Testis (tissue), 3 donors: Measurements from ENCODE around the gene TGOLN2. TPM values are rescaled to one million over a fixed set of nuclear protein-coding genes. Genes with fewer than 3 reads are reported as not detected.

Experiments
- DNase-seq: peaks from one replicate; pipeline ENCODE4 v3.0.0-alpha.2; 2019
- H3K27ac ChIP-seq, 2 donors: fragments of 200-600 bp; sonication (generic); one replicate each; pipeline ENCODE4 v1.5.1; 2019
- H3K27me3 ChIP-seq: fragments of 200-600 bp; sonication (generic); one replicate; pipeline ENCODE4 v1.5.1; 2019
- H3K36me3 ChIP-seq: fragments of 200-600 bp; sonication (generic); one replicate; pipeline ENCODE4 v1.5.1; 2017; ENCODE audit warnings: low read depth; ENCODE audit errors: missing control alignments
- H3K4me1 ChIP-seq: fragments of 200-600 bp; sonication (generic); one replicate; pipeline ENCODE4 v1.5.1; 2019
- H3K4me3 ChIP-seq, 2 donors: fragments of 200-600 bp; sonication (generic); one replicate each; pipeline ENCODE4 v1.5.1; 2017 to 2019
- H3K9me3 ChIP-seq: fragments of 200-600 bp; sonication (generic); one replicate; pipeline ENCODE4 v1.5.1; 2017
- CTCF ChIP-seq, 3 experiments: fragments of 450-650 bp in 2 of 3; fragments of 200-600 bp in 1 of 3; sonication (generic) in 1 of 3; IDR thresholded peaks; one replicate each; pipeline ENCODE4 v1.5.1; 2016 to 2019; ENCODE audit warnings: antibody characterized with exemption in 3 of 3, mild to moderate bottlenecking in 2 of 3, moderate library complexity in 1 of 3
- POLR2A ChIP-seq: fragments of 450-650 bp; IDR thresholded peaks from one replicate; pipeline ENCODE4 v1.6.1; 2017; ENCODE audit warnings: antibody characterized with exemption, mild to moderate bottlenecking, moderate library complexity
- WGBS, 2 donors: methylation state at CpG; one replicate each; pipeline ENCODE4 v1.1.5; 2018; 5-methylcytosine and 5-hydroxymethylcytosine counted together
- intact Hi-C: fragments of 100-400 bp; cut with DNase I; formaldehyde crosslinking; loops from one replicate; pipeline ENCODE4 v1.15.1; 2023; ENCODE audit warnings: low total_unique reads
- polyA plus RNA-seq: library from polyadenylated mRNA; stranded (reverse); fragments of 350-450 nt; fragmentation: Illumina TruSeq; extraction: RNeasy Lipid Tissue Mini Kit (QIAGEN cat#74804); gene quantifications from one replicate; pipeline ENCODE4 v1.2.3, GENCODE V29; 2014; ENCODE audit warnings: low read depth, low replicate concordance; ENCODE audit not compliant: insufficient read depth
- total RNA-seq, 2 donors: library from RNA; depleted of rRNA; stranded (reverse); fragments of >200 nt; gene quantifications; one replicate each; pipeline ENCODE4 v1.2.3, GENCODE V29; 2016

Gene TGOLN2
- total and polyA plus RNA-seq, 3 donors from 2014 or later = 80.6 to 143 (median 115) TPM

GRCh38 chr2:85291425-85292023 is 36.3 kb downstream of the TGOLN2 start:
- DNase-seq = no peak
- no peak for TF ChIP-seq CTCF (IDR thresholded peaks at IDR 0.05)
- TF ChIP-seq POLR2A = no peak
- intact Hi-C loops = no loop called here
- H3K27ac ChIP-seq = no peak overlapping the region
- H3K27me3 ChIP-seq = no peaks in the 10 kb centered on the region
- H3K9me3 ChIP-seq = no peaks in the 10 kb centered on the region
- H3K4me3 ChIP-seq = no peak overlapping the region
- no peaks in the 10 kb centered on the region for H3K36me3 ChIP-seq
- no peaks in the 10 kb centered on the region for H3K4me1 ChIP-seq
- WGBS, 2 donors = 79 to 88% methylated on average over 4 of the region's 4 CpGs

GRCh38 chr2:85288244-85288725 is 39.5 kb downstream of the TGOLN2 start:
- H3K27me3 ChIP-seq = no peaks in the 10 kb centered on the region
- no peak overlapping the region for H3K4me3 ChIP-seq
- H3K9me3 ChIP-seq = no peaks in the 10 kb centered on the region
- H3K36me3 ChIP-seq = no peaks in the 10 kb centered on the region
- 83 to 84% methylated on average over 10 of the region's 10 CpGs for WGBS, 2 donors
- TF ChIP-seq CTCF (IDR thresholded peaks at IDR 0.05) = no peak
- no peak for TF ChIP-seq POLR2A
- intact Hi-C loops = no loop called here
- no peak for DNase-seq
- H3K4me1 ChIP-seq = no peaks in the 10 kb centered on the region
- H3K27ac ChIP-seq = no peak overlapping the region

- H3K4me1 ChIP-seq = no peaks in the 10 kb centered on the region
- DNase-seq = no peak
- no peaks in the 10 kb centered on the region for H3K9me3 ChIP-seq
- 91 to 95% methylated on average over 7 of the region's 7 CpGs for WGBS, 2 donors
- TF ChIP-seq CTCF (IDR thresholded peaks at IDR 0.05) = no peak
- TF ChIP-seq POLR2A = no peak
- no peaks in the 10 kb centered on the region for H3K27me3 ChIP-seq
- no peak overlapping the region for H3K4me3 ChIP-seq
- no peaks in the 10 kb centered on the region for H3K36me3 ChIP-seq
- H3K27ac ChIP-seq = no peak overlapping the region
- intact Hi-C loops = no loop called here
Measured at GRCh38 chr2:85287721-85288120, 40.1 kb downstream of the TGOLN2 start.

GRCh38 chr2:85286918-85287317 is 40.9 kb downstream of the TGOLN2 start:
- Histone ChIP-seq H3K9me3 (no peaks in the 10 kb centered on the region), H3K36me3 (no peaks in the 10 kb centered on the region), H3K27ac (no peak overlapping the region), H3K4me3 (no peak overlapping the region), H3K4me1 (no peaks in the 10 kb centered on the region), H3K27me3 (no peaks in the 10 kb centered on the region)
- no peak for DNase-seq
- WGBS, 2 donors = 73 to 81% methylated on average over 8 of the region's 8 CpGs
- TF ChIP-seq POLR2A (no peak), CTCF (IDR thresholded peaks at IDR 0.05) (no peak)
- intact Hi-C loops = no loop called here

GRCh38 chr2:85283641-85284040 is 44.1 kb downstream of the TGOLN2 start:
- Histone ChIP-seq H3K9me3 (no peaks in the 10 kb centered on the region), H3K36me3 (no peaks in the 10 kb centered on the region), H3K27ac (no peak overlapping the region), H3K27me3 (no peaks in the 10 kb centered on the region), H3K4me1 (no peaks in the 10 kb centered on the region), H3K4me3 (no peak overlapping the region)
- no peak for DNase-seq
- 86 to 97% methylated on average over 8 of the region's 8 CpGs for WGBS, 2 donors
- no peak for TF ChIP-seq POLR2A
- no peak for TF ChIP-seq CTCF (IDR thresholded peaks at IDR 0.05)
- intact Hi-C loops = no loop called here
